ENCODE data around the gene RAB40B.

The RAB40B gene

DNA sequence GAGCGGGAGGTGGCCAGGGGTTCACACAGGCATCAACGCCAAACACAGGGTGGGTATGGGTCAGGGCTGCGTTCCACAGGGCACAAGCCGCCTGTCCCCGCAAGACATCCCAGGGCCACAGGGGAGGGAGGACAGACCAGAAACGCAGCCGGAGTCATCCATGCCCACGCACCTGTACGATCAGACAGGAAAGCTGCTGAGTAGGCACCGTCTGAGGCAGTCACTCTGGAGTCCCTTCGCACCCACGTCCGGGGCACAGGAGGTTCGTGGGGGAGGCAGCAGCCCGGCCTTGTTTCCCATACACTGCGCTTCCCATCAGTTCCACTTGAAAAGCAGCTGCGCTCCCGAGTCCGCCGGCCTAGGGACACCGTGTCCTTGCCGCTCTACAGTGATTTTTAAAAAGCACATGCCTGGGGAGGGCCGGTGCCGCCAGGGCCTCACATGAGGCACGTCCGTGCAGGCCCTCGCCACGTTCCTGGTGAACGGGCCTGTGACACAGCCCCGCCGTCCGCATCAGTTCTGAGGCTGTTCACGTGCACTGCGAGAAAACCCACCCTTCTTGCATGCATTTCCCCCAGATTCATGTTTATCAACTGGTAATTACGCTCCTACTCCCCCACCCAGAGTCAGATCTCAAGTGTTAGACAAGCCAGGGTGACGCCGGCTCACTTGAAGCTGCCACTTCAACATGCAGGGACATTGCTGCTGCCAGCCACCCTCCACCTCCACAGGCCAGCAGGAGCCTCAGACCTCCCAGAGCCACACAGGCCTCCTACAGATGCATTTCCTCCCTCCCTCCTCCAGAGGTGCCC is 85.0 kb downstream of the RAB40B start:
- no peak for DNase-seq

DNA sequence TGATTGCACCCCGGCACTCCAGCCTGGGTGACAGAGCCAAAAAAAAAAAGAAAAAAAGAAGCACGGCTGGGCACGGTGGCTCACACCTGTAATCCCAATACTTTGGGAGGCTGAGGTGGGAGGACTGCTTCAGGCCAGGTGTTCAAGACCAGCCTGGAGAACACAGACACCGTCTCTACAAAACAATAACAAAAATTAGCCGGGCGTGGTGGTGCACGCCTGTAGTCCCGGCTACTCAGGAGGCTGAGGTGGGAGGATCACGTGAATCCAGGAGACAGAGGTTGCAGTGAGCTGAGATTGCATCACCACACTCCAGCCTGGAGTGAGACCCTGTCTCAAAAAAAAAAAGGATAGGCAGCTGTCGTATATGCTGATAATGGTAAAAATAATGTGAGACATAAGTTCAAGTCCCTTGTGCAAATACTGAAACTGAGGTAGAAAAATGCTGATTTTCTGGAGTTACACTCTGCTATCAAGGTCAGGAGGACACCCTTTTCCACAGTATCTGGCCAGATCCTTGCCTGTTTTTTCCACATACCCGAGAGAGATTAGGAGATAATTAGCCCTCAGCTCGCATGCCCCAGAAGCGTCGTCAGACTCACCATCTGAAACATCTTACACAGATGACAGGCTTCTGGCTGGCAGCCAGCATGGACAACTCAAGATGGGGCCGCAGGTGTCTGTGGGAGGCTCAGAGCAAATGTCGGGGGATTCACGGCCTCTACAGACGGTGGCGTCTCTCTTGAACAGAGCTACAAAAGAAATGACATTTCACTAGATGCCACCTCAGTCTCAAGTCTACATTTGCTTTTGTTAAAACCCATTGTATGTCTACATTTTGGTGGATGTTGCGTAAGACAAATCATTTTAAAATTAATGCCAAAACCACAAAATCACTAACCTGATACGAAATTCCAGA is 87.1 kb downstream of the RAB40B start:
- peak; percentile 27 for DNase-seq

DNA sequence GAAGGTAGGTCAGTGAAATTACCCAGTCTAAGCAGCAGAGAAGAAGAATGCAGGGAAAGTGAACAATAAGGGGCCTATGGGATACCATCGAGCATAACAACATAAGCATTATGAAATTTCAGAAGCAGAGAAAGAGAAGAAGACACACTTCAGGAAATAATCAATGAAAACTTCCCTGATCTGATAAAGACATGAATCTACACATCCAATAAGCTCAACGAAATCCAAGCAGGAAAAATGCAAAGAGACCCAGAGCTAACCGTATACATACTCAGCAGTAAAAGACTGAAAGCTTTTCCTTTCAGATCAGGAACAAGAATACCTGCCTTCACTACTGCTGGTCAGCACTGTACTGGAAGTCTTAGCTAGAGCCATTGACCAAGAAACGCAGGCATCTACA is 88.8 kb downstream of the RAB40B start:
- no peak for DNase-seq

DNA sequence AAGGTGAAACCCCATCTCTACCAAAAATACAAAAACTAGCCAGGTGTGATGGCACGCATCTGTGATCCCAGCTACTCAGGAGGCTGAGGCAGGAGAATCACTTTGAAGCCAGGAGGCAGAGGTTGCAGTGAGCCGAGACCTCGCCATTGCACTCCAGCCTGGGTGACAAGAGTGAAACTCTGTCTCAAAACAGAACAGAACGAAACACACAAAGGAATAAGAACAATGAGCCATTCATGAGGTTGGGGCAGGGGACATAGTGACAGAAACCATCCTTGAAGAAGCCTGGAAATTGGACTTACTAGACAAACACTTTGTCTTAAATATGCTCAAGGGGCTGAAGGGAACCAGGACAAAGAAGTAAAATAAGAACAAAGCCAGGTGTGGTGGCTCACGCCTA is 89.7 kb downstream of the RAB40B start:
- no peak for DNase-seq

DNA sequence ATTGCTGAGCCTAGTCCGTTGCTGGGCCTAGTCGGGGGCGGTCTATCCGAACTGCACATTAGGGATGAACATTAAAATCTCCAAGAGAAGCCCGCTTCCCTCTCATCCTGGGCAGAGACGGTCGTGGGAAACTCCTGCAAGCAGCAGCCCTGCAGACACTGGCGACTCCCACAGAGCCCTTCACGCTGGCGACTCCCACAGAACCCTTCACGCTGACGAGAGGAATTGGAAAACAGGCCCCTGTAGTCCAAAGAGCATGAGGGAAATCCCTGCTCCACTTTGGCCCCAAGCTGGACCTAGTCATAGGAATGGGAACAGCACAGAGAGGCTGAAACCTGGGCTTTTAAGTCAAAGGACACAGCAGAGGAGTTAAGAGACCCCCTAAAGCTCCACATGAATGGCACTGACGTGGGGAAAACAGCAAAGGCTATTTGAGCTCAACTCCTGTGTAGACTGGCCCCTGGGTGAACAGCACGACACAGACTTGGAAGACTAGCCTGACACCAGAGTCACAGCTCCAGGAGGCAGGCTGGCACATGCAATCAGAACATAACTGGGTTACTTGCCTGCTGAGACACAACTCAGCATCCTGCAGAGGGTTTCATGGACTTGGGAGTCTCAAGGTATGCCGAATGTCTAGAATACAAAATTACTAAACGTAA is 92.4 kb downstream of the RAB40B start:
- DNase-seq = no peak
